Psoas muscle (tissue), 8 donors: ENCODE results near the gene PEX11A. TPM values are rescaled to one million over a fixed set of nuclear protein-coding genes. Genes with fewer than 3 reads are reported as not detected.

Experiments used
- ATAC-seq, 4 donors: fragments of 200-7000 bp; cut with Tn5 transposase; one replicate each; pipeline ENCODE4 v1.9.1; 2020; ENCODE audit warnings: moderate library complexity in 3 of 4, mild to moderate bottlenecking in 2 of 4
- DNase-seq, 2 donors: peaks; one replicate each; pipeline ENCODE4 v3.0.0-alpha.2; 2020
- H3K27ac ChIP-seq: fragments of 200-600 bp; one replicate; pipeline ENCODE4 v1.8.0; 2022
- H3K27me3 ChIP-seq, 3 donors: fragments of 200-600 bp in 1 of 3; one replicate each; pipeline versions ENCODE4 v1.6.1 to v1.8.0; 2013 to 2022; ENCODE audit warnings: low read length in 2 of 3, mild to moderate bottlenecking in 2 of 3, moderate library complexity in 1 of 3; ENCODE audit not compliant: insufficient read depth in 3 of 3
- H3K36me3 ChIP-seq, 2 donors: fragments of 200-600 bp in 1 of 2; one replicate each; pipeline versions ENCODE4 v1.6.1 to v1.8.0; 2013 to 2022; ENCODE audit warnings: low read depth in 1 of 2, mild to moderate bottlenecking in 1 of 2, moderate library complexity in 1 of 2; ENCODE audit not compliant: insufficient read depth in 1 of 2
- H3K4me1 ChIP-seq: fragments of 200-600 bp; one replicate; pipeline ENCODE4 v1.8.0; 2022
- H3K4me3 ChIP-seq: fragments of 200-600 bp; one replicate; pipeline ENCODE4 v1.8.0; 2022; ENCODE audit warnings: mild to moderate bottlenecking
- H3K9me3 ChIP-seq: fragments of 200-600 bp; one replicate; pipeline ENCODE4 v1.8.0; 2022
- WGBS, 3 donors: extraction: QIAGEN DNeasy Blood & Tissue Kit; methylation state at CpG; one replicate each; pipeline versions ENCODE4 v1.1.6 to v1.1.7; 2013; 5-methylcytosine and 5-hydroxymethylcytosine counted together
- intact Hi-C, 2 donors: fragments of 100-400 bp; cut with DNase I; formaldehyde crosslinking; loops; one replicate each; pipeline versions ENCODE4 v1.11.0 to v1.14.2; 2022
- polyA plus RNA-seq, 3 donors: library from polyadenylated mRNA; stranded (reverse); fragments of 200-250 nt; gene quantifications; one replicate each; pipeline ENCODE4 v1.2.3, GENCODE V29; 2013
- total RNA-seq, 4 donors: library from RNA; stranded (reverse); fragmentation: NEBNext Ultra II Directional in 2 of 4; extraction: Animal tissue kit (Norgen Biotek cat#: 25700) in 2 of 4; gene quantifications; one replicate each; pipeline versions ENCODE4 v1.2.1 to v1.2.4, GENCODE V29; 2021 to 2023
- TF ChIP-seq, protein P1 (sequence below): fragments of 200-600 bp; IDR thresholded peaks from one replicate; pipeline ENCODE4 v1.8.0; 2022; ENCODE audit warnings: antibody characterized with exemption
- donor health status: healthy with polysubstance abuse.
- donor health status: DM: no; HTN: no; CAD: no; lungs with moderate emphysema.
- donor health status: Bipolar disorder and iron deficiency.
- donor health status: healthy.
- donor health status: DM: yes; HTN: yes; CAD: no.
- donor health status: DM: no; HTN: no; CAD: no.
- donor health status: DM: no; HTN: no; CAD: no.
- donor health status: DM: yes; HTN: yes; CAD: no.

PEX11A gene
- total and polyA plus RNA-seq, 7 donors, result 5.5 to 14.2 (median 9.8) TPM

DNA sequence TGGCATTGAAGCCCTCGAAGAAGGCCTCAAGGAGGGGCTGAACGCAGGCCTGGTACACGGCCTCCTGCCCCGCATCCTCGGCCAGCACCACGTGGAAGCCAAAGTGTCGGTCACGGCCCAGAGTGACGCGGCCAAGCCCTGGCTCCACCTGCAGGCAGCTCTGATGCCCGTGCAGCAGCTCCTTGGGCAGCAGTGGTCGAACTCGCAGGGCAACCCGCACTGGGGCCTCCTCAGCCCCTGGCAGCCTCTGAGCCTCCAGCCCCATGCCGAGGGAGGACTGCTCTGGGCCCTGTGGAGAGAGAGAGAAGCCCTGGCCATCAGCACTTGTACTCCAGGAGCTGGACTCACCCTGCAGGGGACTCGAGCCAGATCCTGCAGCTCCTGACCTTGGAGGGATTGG, 37.9 kb downstream of the PEX11A start:
- no peaks in the 10 kb centered on the region for H3K4me1 ChIP-seq
- TF ChIP-seq, protein P1, sequence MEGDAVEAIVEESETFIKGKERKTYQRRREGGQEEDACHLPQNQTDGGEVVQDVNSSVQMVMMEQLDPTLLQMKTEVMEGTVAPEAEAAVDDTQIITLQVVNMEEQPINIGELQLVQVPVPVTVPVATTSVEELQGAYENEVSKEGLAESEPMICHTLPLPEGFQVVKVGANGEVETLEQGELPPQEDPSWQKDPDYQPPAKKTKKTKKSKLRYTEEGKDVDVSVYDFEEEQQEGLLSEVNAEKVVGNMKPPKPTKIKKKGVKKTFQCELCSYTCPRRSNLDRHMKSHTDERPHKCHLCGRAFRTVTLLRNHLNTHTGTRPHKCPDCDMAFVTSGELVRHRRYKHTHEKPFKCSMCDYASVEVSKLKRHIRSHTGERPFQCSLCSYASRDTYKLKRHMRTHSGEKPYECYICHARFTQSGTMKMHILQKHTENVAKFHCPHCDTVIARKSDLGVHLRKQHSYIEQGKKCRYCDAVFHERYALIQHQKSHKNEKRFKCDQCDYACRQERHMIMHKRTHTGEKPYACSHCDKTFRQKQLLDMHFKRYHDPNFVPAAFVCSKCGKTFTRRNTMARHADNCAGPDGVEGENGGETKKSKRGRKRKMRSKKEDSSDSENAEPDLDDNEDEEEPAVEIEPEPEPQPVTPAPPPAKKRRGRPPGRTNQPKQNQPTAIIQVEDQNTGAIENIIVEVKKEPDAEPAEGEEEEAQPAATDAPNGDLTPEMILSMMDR, result no peak
- no peak overlapping the region for H3K27ac ChIP-seq
- intact Hi-C loops, result no loop called here
- peaks cover 0 to 28% (median 8%) of the 10 kb centered on the region in 3 donors for H3K27me3 ChIP-seq
- no peak for ATAC-seq
- no peak for DNase-seq
- H3K4me3 ChIP-seq, result no peak overlapping the region
- no peaks in the 10 kb centered on the region for H3K36me3 ChIP-seq
- 70 to 92% (median 80%) methylated on average over 13 to 16 of the region's 16 CpGs for WGBS, 3 donors
- H3K9me3 ChIP-seq, result no peaks in the 10 kb centered on the region

DNA sequence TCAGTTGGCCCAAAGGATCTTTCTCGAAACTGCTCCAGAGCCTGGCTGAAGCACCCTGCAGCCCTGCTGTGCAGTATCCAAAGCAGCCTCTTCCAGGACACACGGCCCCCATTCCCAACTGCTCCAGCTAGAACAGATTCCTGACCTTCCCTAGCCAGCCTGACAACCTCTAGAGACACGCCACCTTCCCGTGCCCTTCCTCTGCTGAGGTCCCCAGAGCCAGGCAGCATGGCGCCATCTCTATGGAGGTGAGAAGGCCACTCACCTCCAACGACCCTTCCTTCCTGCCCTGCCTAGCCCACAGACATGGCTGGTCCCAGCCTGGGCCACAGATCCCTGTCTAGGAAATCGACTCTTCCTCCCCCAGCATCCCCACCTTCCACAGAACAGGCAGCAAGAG, 38.4 kb downstream of the PEX11A start:
- Histone ChIP-seq H3K27ac (no peak overlapping the region), H3K27me3 (peaks cover 0 to 28% (median 8%) of the 10 kb centered on the region in 3 donors), H3K36me3 (no peaks in the 10 kb centered on the region), H3K4me3 (no peak overlapping the region), H3K4me1 (no peaks in the 10 kb centered on the region), H3K9me3 (no peaks in the 10 kb centered on the region)
- WGBS, 3 donors, result 77 to 85% (median 77%) methylated on average over 7 of the region's 7 CpGs
- ATAC-seq (no peak), DNase-seq (no peak)
- TF ChIP-seq, protein P1, result no peak
- intact Hi-C loops, result no loop called here

DNA sequence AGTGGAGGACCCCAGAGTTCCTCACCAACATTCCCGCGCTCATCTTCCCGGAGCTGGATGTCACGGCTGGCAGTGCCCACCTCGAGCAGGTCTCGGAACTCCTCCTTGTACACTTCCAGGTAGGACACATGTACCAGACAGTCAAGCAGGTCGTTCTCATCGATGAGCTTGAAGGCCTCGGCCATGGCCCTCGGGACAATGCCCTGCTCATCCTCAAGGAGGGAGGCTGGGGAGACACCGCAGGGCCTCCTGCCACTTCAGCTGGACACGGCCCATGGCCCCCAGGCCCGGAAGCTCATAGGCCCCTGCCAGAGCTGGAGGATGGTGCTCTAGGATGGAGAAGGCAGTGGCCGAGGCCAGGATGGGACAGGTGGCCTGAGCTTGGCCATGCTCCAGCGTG, 40.8 kb downstream of the PEX11A start:
- WGBS, 3 donors, result 81 to 85% (median 85%) methylated on average over 15 of the region's 15 CpGs

DNA sequence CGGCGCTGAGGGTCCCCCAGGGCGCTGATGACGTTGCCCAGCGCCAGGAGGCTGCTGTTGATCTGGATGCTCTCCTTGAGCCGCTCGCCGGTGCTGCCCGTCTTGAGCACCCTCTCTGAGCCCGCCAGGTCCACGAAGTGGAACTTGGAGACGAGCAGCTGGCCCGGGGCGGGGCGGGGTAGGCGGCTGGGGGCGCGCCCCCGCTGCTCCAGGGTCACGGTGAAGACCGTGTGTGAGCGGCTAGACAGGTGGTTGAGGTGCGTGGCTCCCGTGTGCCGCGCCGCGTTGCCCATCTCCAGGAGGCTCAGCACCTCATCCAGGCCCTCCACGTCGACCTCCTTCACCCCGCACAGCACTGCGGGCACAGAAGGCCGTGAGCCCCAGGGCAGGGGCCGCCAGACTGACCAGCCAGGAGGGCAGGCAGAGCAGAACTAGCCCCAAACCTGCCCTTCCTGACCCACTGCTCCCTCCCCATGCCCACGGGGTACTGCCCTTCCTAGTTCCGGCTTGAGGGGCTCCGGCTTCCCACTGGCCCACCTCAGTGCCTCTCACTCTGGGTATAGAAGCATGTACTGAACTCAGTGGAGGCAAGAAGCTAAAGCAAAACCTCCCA, 41.4 kb downstream of the PEX11A start:
- H3K27ac ChIP-seq, result no peak overlapping the region
- H3K4me1 ChIP-seq, result no peaks in the 10 kb centered on the region
- no peak for DNase-seq
- intact Hi-C loops, result no loop called here
- no peak for ATAC-seq
- 95 to 97% (median 96%) methylated on average over 31 to 37 of the region's 37 CpGs for WGBS, 3 donors
- no peaks in the 10 kb centered on the region for H3K36me3 ChIP-seq
- peaks cover 0 to 12% (median 8%) of the 10 kb centered on the region in 3 donors for H3K27me3 ChIP-seq
- TF ChIP-seq, protein P1, result no peak
- no peak overlapping the region for H3K4me3 ChIP-seq
- H3K9me3 ChIP-seq, result no peaks in the 10 kb centered on the region

More for the DNA sequence above, 40.8 kb downstream of the PEX11A start:
- Histone ChIP-seq H3K27ac (no peak overlapping the region), H3K4me1 (no peaks in the 10 kb centered on the region), H3K27me3 (peaks cover 0 to 18% (median 8%) of the 10 kb centered on the region in 3 donors), H3K36me3 (no peaks in the 10 kb centered on the region), H3K9me3 (no peaks in the 10 kb centered on the region), H3K4me3 (no peak overlapping the region)
- TF ChIP-seq, protein P1, result no peak
- no peak for ATAC-seq
- no peak for DNase-seq
- intact Hi-C loops, result no loop called here
